Naive B cell (primary cell): Measurements from ENCODE around the gene MYOM1. TPM values are rescaled to one million over a fixed set of nuclear protein-coding genes. Genes with fewer than 3 reads are reported as not detected.
"Not testable (repeated sequence)": the region's sequence is repeated elsewhere in the genome, so short reads cannot be mapped to it uniquely, and the experiment has no call there.

Experiments used
- ATAC-seq, 2 donors: fragments of 150-1000 bp; cut with Tn5 transposase; 2 replicates each; pipeline ENCODE4 v1.10.0; 2021; ENCODE audit warnings: low read depth in 2 of 2, mild to moderate bottlenecking in 2 of 2, moderate library complexity in 2 of 2
- DNase-seq: peaks from one replicate; pipeline ENCODE4 v3.0.0; 2022
- H3K27ac Mint-ChIP-seq, 6 donors: one replicate each; pipeline ENCODE4 v1.8.0; 2020 to 2022; ENCODE audit warnings: mild to moderate bottlenecking in 6 of 6, mixed read lengths in 6 of 6, moderate library complexity in 5 of 6, inconsistent platforms in 2 of 6
- H3K27me3 Mint-ChIP-seq, 3 donors: one replicate each; pipeline ENCODE4 v1.8.0; 2021 to 2022; ENCODE audit warnings: mixed read lengths in 3 of 3, mild to moderate bottlenecking in 1 of 3
- H3K36me3 Mint-ChIP-seq, 2 donors: one replicate each; pipeline ENCODE4 v1.8.0; 2020 to 2022; ENCODE audit warnings: mixed read lengths in 2 of 2, inconsistent platforms in 1 of 2, mild to moderate bottlenecking in 1 of 2
- H3K4me1 Mint-ChIP-seq, 3 donors: one replicate each; pipeline ENCODE4 v1.8.0; 2020 to 2022; ENCODE audit warnings: mixed read lengths in 3 of 3, inconsistent platforms in 1 of 3, mild to moderate bottlenecking in 1 of 3, moderate library complexity in 1 of 3
- H3K4me3 Mint-ChIP-seq, 8 donors: one replicate each; pipeline ENCODE4 v1.8.0; 2020 to 2022; ENCODE audit warnings: mild to moderate bottlenecking in 8 of 8, mixed read lengths in 8 of 8, moderate library complexity in 8 of 8, inconsistent platforms in 2 of 8
- H3K9me3 Mint-ChIP-seq, 7 donors: one replicate each; pipeline ENCODE4 v1.8.0; 2020 to 2022; ENCODE audit warnings: mixed read lengths in 7 of 7, mild to moderate bottlenecking in 5 of 7, inconsistent platforms in 2 of 7, moderate library complexity in 1 of 7
- polyA plus RNA-seq, 6 donors: library from polyadenylated mRNA; unstranded; fragments of 300-500 nt; fragmentation: Illumina TruSeq; gene quantifications; one replicate each; pipeline ENCODE4 v1.2.3, GENCODE V29; 2021; ENCODE audit warnings: low read depth in 6 of 6

The MYOM1 gene
- polyA plus RNA-seq, 6 donors from 2014 or later = 0.08 to 1.5 (median 0.85) TPM; not detected in 1

GRCh38 chr18:3048121-3048520 lies 171.6 kb downstream of the MYOM1 start:
- H3K4me3 Mint-ChIP-seq = peak overlapping the region in 1 of 8 donors; percentile 31
- H3K27me3 Mint-ChIP-seq = peaks cover 0 to 4% (median under 1%) of the 10 kb centered on the region in 3 donors
- no peak for DNase-seq
- H3K9me3 Mint-ChIP-seq = peaks cover 0 to 3% (median under 1%) of the 10 kb centered on the region in 7 donors
- H3K27ac Mint-ChIP-seq = no peak overlapping the region
- H3K4me1 Mint-ChIP-seq = peaks cover 5 to 13% (median 11%) of the 10 kb centered on the region in 3 donors
- H3K36me3 Mint-ChIP-seq = peaks cover 2% of the 10 kb centered on the region in 2 donors
- no peak for ATAC-seq

DNA sequence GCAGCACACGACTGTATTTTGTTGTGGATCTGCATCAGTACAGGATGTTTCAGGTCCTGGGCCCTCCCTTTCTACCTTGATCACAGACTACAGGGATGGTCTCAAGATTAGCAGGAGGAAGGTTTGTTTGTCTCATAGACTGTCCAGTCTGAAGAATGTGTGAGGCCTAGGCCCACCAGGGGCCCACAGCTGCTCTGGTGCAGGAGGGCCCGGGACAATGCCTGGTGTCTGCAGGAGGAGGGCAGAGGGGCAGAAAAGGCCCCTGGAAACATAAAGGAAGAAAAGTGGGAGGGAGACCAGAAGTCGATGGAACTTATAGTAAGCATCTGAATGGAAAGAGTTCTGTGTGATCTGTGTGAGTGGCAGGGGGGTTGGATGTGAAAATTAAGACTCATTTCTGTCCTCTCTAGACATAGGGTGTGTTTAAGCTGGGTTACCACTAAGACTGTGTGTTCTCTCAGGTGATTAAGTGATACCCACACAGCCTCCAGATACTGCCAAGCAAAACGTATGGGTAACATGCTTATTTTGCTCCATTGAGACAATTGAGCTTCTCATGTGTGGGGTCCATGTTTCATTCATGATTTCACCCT lies 173.5 kb downstream of the MYOM1 start:
- peak overlapping the region in 1 of 6 donors; percentile 71 for H3K27ac Mint-ChIP-seq
- H3K4me3 Mint-ChIP-seq = no peak overlapping the region
- peaks cover 5 to 11% (median 7%) of the 10 kb centered on the region in 3 donors for H3K4me1 Mint-ChIP-seq
- DNase-seq = no peak
- no peak for ATAC-seq
- H3K27me3 Mint-ChIP-seq = no peaks in the 10 kb centered on the region
- no peaks in the 10 kb centered on the region for H3K36me3 Mint-ChIP-seq
- H3K9me3 Mint-ChIP-seq = no peaks in the 10 kb centered on the region

GRCh38 chr18:3044931-3045698 lies 174.7 kb downstream of the MYOM1 start:
- ATAC-seq = no peak
- no peak for DNase-seq
- Mint-ChIP-seq H3K9me3 (no peaks in the 10 kb centered on the region), H3K36me3 (no peaks in the 10 kb centered on the region), H3K4me3 (peak overlapping the region in 2 of 8 donors; percentile 21 to 29), H3K27me3 (no peaks in the 10 kb centered on the region), H3K27ac (no peak overlapping the region), H3K4me1 (peaks cover 5 to 11% (median 7%) of the 10 kb centered on the region in 3 donors)

DNA sequence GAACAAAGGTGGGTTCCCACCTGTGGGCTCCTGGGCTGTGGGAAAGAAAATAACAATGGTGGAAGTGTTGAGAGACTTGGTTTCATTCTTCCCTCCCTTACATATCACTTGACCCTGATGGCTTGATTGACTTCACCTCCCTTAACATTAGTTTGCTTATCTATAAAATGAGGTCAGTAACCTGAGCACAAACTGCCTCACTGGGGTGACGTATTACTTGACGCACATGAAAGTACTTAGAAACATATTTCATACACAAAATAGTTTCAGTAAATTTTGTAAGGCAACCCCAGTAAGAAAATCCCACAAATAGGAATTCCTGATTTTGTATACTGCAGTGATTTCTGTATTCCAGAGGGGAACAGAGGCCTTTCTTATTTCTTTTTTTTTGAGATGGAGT lies 177.4 kb downstream of the MYOM1 start:
- H3K36me3 Mint-ChIP-seq = no peaks in the 10 kb centered on the region
- DNase-seq (no peak), ATAC-seq (no peak)
- peaks cover 11 to 17% (median 12%) of the 10 kb centered on the region in 3 donors for H3K4me1 Mint-ChIP-seq
- no peak overlapping the region for H3K27ac Mint-ChIP-seq
- no peaks in the 10 kb centered on the region for H3K9me3 Mint-ChIP-seq
- H3K4me3 Mint-ChIP-seq = no peak overlapping the region
- no peaks in the 10 kb centered on the region for H3K27me3 Mint-ChIP-seq

GRCh38 chr18:3041843-3042242 lies 177.9 kb downstream of the MYOM1 start:
- H3K4me1 Mint-ChIP-seq = peaks cover 13 to 19% (median 14%) of the 10 kb centered on the region in 3 donors
- H3K9me3 Mint-ChIP-seq = no peaks in the 10 kb centered on the region
- H3K36me3 Mint-ChIP-seq = no peaks in the 10 kb centered on the region
- H3K27ac Mint-ChIP-seq = peak overlapping the region in 2 of 6 donors; percentile 7 to 28
- no peak overlapping the region for H3K4me3 Mint-ChIP-seq
- ATAC-seq = no peak
- no peak for DNase-seq
- no peaks in the 10 kb centered on the region for H3K27me3 Mint-ChIP-seq

DNA sequence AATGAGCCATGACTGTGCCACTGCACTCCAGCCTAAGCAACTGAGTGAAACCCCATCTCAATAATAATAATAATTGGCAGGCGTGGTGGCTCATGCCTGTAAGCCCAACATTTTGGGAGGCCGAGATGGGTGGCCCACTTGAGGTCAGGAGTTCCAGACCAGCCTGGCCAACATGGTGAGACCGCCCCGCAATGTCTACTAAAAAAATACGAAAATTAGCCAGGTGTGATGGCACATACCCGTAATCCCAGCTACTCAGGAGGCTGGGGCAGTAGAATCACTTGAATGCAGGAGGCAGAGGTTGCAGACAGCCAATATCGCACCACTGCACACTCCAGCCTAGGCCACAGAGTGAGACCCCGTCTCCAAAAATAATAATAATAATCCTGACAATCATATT lies 178.9 kb downstream of the MYOM1 start:
- no peaks in the 10 kb centered on the region for H3K9me3 Mint-ChIP-seq
- no peak for ATAC-seq
- no peak for DNase-seq
- H3K27me3 Mint-ChIP-seq = no peaks in the 10 kb centered on the region
- peaks cover 13 to 19% (median 14%) of the 10 kb centered on the region in 3 donors for H3K4me1 Mint-ChIP-seq
- H3K27ac Mint-ChIP-seq = no peak overlapping the region
- no peak overlapping the region for H3K4me3 Mint-ChIP-seq
- no peaks in the 10 kb centered on the region for H3K36me3 Mint-ChIP-seq

DNA sequence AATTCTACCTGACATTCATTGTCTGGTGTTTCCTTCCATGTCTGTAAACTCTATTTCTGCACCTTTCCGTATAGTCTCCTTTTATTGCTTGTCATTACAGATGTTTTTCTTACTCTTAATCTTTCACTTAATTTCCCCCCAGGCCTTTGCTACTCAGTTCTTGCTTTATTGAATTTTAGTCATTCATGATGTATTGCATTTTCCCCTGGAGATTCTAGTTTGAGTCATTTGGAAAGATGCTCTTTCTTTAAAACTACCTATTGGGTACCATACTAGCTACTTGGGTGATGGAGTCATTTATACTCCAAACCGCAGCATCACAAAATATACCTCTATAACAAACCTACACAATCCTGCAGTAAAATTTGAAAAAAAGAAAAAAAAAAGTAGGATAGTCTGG lies 179.6 kb downstream of the MYOM1 start:
- no peak for ATAC-seq
- no peaks in the 10 kb centered on the region for H3K9me3 Mint-ChIP-seq
- H3K4me1 Mint-ChIP-seq = peaks cover 11 to 13% (median 13%) of the 10 kb centered on the region in 3 donors
- no peak overlapping the region for H3K4me3 Mint-ChIP-seq
- no peaks in the 10 kb centered on the region for H3K36me3 Mint-ChIP-seq
- no peak for DNase-seq
- peak overlapping the region in 3 of 6 donors; percentile 1 to 7 (median 2) for H3K27ac Mint-ChIP-seq
- no peaks in the 10 kb centered on the region for H3K27me3 Mint-ChIP-seq

DNA sequence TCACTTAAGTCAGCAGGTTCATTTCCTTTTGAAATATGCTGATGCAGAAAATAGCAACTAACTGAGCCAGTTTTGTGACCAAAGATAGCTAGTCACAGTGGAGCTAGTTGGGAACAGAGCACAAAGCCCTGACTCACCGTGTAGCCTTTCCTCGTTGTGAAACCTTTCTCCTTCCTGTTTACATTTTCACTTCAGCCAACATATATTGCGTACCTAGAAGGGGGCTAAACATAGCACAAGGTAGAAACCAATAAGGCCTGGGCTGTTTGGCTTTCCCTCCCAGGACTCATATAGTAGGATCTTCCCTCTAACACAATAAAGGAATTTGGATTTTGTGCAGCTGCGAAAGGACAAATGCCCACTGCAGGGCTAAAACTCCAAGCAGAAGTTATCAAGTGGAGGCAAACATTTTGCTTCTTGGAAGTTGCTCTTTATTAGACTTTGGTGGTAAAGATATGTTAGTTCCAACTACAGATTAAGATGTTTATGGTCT lies 182.3 kb downstream of the MYOM1 start:
- peak overlapping the region in 2 of 6 donors; percentile 14 to 44 for H3K27ac Mint-ChIP-seq
- no peaks in the 10 kb centered on the region for H3K27me3 Mint-ChIP-seq
- no peaks in the 10 kb centered on the region for H3K9me3 Mint-ChIP-seq
- no peaks in the 10 kb centered on the region for H3K36me3 Mint-ChIP-seq
- no peak for DNase-seq
- H3K4me3 Mint-ChIP-seq = peak overlapping the region in 2 of 8 donors; percentile 12 to 26
- peaks cover 6 to 9% (median 8%) of the 10 kb centered on the region in 3 donors for H3K4me1 Mint-ChIP-seq
- ATAC-seq = peak; percentile 82

- no peaks in the 10 kb centered on the region for H3K27me3 Mint-ChIP-seq
These were observed 183.7 kb downstream of the MYOM1 start for GRCh38 chr18:3036108-3036507.

GRCh38 chr18:3035635-3036034 lies 184.1 kb downstream of the MYOM1 start:
- no peak overlapping the region for H3K27ac Mint-ChIP-seq
- no peaks in the 10 kb centered on the region for H3K36me3 Mint-ChIP-seq
- peaks cover 0 to 2% (median 0%) of the 10 kb centered on the region in 7 donors for H3K9me3 Mint-ChIP-seq
- H3K4me1 Mint-ChIP-seq = peaks cover 6 to 14% (median 8%) of the 10 kb centered on the region in 3 donors
- H3K27me3 Mint-ChIP-seq = no peaks in the 10 kb centered on the region
- H3K4me3 Mint-ChIP-seq = peak overlapping the region in 1 of 8 donors; percentile 37
- DNase-seq (no peak), ATAC-seq (no peak)

More at GRCh38 chr18:3036108-3036507, 183.7 kb downstream of the MYOM1 start:
- no peak overlapping the region for H3K27ac Mint-ChIP-seq
- H3K4me1 Mint-ChIP-seq = peaks cover 6 to 14% (median 8%) of the 10 kb centered on the region in 3 donors
- H3K36me3 Mint-ChIP-seq = no peaks in the 10 kb centered on the region
- DNase-seq (no peak), ATAC-seq (no peak)
- no peak overlapping the region for H3K4me3 Mint-ChIP-seq
- peaks cover 0 to 2% (median 0%) of the 10 kb centered on the region in 7 donors for H3K9me3 Mint-ChIP-seq

- Mint-ChIP-seq H3K4me3 (no peak overlapping the region), H3K9me3 (peaks cover 0 to 2% (median 0%) of the 10 kb centered on the region in 7 donors), H3K4me1 (peaks cover 5 to 10% (median 6%) of the 10 kb centered on the region in 3 donors), H3K36me3 (no peaks in the 10 kb centered on the region), H3K27ac (peak overlapping the region in 2 of 6 donors; percentile 18 to 63), H3K27me3 (no peaks in the 10 kb centered on the region)
- ATAC-seq (no peak), DNase-seq (no peak)
These were observed 187.0 kb downstream of the MYOM1 start for GRCh38 chr18:3032721-3033120.

- peaks cover 0 to 5% (median 0%) of the 10 kb centered on the region in 3 donors for H3K4me1 Mint-ChIP-seq
- H3K27me3 Mint-ChIP-seq = no peaks in the 10 kb centered on the region
- no peak for DNase-seq
- ATAC-seq = no peak
- H3K9me3 Mint-ChIP-seq = peaks cover 0 to 2% (median 0%) of the 10 kb centered on the region in 7 donors
- H3K27ac Mint-ChIP-seq = peak overlapping the region in 2 of 6 donors; percentile 7 to 9
- H3K36me3 Mint-ChIP-seq = no peaks in the 10 kb centered on the region
- H3K4me3 Mint-ChIP-seq = no peak overlapping the region
These were observed 190.4 kb downstream of the MYOM1 start for GRCh38 chr18:3029215-3029952.

- not testable (repeated sequence) for DNase-seq, H3K4me1 Mint-ChIP-seq, ATAC-seq
These were observed 191.7 kb downstream of the MYOM1 start for GRCh38 chr18:3028115-3028514.

More at GRCh38 chr18:3028115-3028514, 191.7 kb downstream of the MYOM1 start:
- H3K9me3 Mint-ChIP-seq, H3K36me3 Mint-ChIP-seq, H3K27me3 Mint-ChIP-seq, H3K4me3 Mint-ChIP-seq: not testable (repeated sequence)
- peak overlapping the region in 1 of 6 donors; percentile 41 for H3K27ac Mint-ChIP-seq
